Measurements from ENCODE around the gene SLC15A4.

Gene SLC15A4

GRCh38 chr12:128844031-128844635, 20.4 kb upstream of the SLC15A4 start:
- Histone ChIP-seq H3K27me3 (ENCODE audit: insufficient read depth, poor library complexity, severe bottlenecking) (no peaks in the 10 kb centered on the region), H3K4me3 (replicated peaks; ENCODE audit: insufficient read depth, low read length) (no peak overlapping the region), H3K27ac (replicated peaks) (no peak overlapping the region)
- TF ChIP-seq CTCF (IDR thresholded peaks at IDR 0.05; ENCODE audit: insufficient read depth, low read length) (no peak), SPI1 (IDR thresholded peaks at IDR 0.05; ENCODE audit: borderline replicate concordance, low read depth) (no peak), REST (IDR thresholded peaks at IDR 0.05; ENCODE audit: insufficient replicate concordance, low read depth) (no peak), POLR2AphosphoS5 (IDR thresholded peaks at IDR 0.05; ENCODE audit: low read depth) (no peak), GABPA (IDR thresholded peaks at IDR 0.05; ENCODE audit: low read depth) (no peak)
- DNase-seq (ENCODE audit: low read depth in 1 of 2, low spot score in 1 of 2): peak; percentile 73 to 86

GRCh38 chr12:128843538-128843937, 19.8 kb upstream of the SLC15A4 start:
- TF ChIP-seq POLR2AphosphoS5 (IDR thresholded peaks at IDR 0.05; ENCODE audit: low read depth): no peak
- TF ChIP-seq REST (IDR thresholded peaks at IDR 0.05; ENCODE audit: insufficient replicate concordance, low read depth): no peak
- no peak for TF ChIP-seq SPI1 (IDR thresholded peaks at IDR 0.05; ENCODE audit: borderline replicate concordance, low read depth)
- no peak for TF ChIP-seq CTCF (IDR thresholded peaks at IDR 0.05; ENCODE audit: insufficient read depth, low read length)
- no peak for TF ChIP-seq GABPA (IDR thresholded peaks at IDR 0.05; ENCODE audit: low read depth)
- peak in 1 of 2 experiments; percentile 42 for DNase-seq (ENCODE audit: low read depth in 1 of 2, low spot score in 1 of 2)
- Histone ChIP-seq H3K27me3 (ENCODE audit: insufficient read depth, poor library complexity, severe bottlenecking) (no peaks in the 10 kb centered on the region), H3K27ac (replicated peaks) (no peak overlapping the region), H3K4me3 (replicated peaks; ENCODE audit: insufficient read depth, low read length) (no peak overlapping the region)

- H3K4me3 ChIP-seq (replicated peaks; ENCODE audit: insufficient read depth, low read length): no peak overlapping the region
- H3K27me3 ChIP-seq (ENCODE audit: insufficient read depth, poor library complexity, severe bottlenecking): no peaks in the 10 kb centered on the region
- TF ChIP-seq REST (IDR thresholded peaks at IDR 0.05; ENCODE audit: insufficient replicate concordance, low read depth) (no peak), GABPA (IDR thresholded peaks at IDR 0.05; ENCODE audit: low read depth) (no peak), POLR2AphosphoS5 (IDR thresholded peaks at IDR 0.05; ENCODE audit: low read depth) (no peak), SPI1 (IDR thresholded peaks at IDR 0.05; ENCODE audit: borderline replicate concordance, low read depth) (no peak), CTCF (IDR thresholded peaks at IDR 0.05; ENCODE audit: insufficient read depth, low read length) (no peak)
- DNase-seq (ENCODE audit: low read depth in 1 of 2, low spot score in 1 of 2): no peak
- H3K27ac ChIP-seq (replicated peaks): no peak overlapping the region
These were observed 18.8 kb upstream of the SLC15A4 start for GRCh38 chr12:128842579-128842978.
